Coronary artery (tissue), 2 donors: Measurements from ENCODE around the gene ZNF10.

ENCODE experiments used
- DNase-seq: peaks from one replicate; pipeline ENCODE4 v3.0.0-alpha.2; 2017; ENCODE audit warnings: low spot score
- H3K27ac ChIP-seq, 2 donors: fragments of 200-600 bp; sonication (generic); one replicate each; pipeline ENCODE4 v1.5.1; 2016 to 2019
- H3K4me3 ChIP-seq: fragments of 200-600 bp; sonication (generic); 2 replicates; pipeline ENCODE4 v1.5.1; 2016; ENCODE audit warnings: mild to moderate bottlenecking, moderate library complexity
- TF ChIP-seq, protein P1 (sequence below): fragments of 200-600 bp; sonication (generic); IDR thresholded peaks from one replicate; pipeline ENCODE4 v1.5.1; 2019; ENCODE audit warnings: antibody characterized with exemption

ZNF10 gene

DNA sequence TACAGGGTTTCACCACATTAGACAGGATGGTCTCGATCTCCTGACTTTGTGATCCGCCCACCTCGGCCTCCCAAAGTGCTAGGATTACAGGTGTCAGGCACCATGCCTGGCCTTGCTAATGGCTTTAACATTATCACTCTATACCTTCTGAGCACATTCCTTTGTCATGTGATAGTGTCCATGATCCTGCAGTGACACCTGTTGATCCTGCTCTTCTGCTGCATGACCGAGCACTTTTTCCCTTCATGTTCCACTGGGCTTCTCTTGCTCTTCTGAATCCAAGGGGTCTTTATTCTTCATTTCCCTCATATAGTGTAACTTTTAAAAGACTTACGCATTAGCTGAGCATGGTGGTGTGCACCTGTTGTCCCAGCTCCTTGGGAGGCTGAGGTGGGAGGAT, 62.4 kb downstream of the ZNF10 start:
- TF ChIP-seq, protein P1, sequence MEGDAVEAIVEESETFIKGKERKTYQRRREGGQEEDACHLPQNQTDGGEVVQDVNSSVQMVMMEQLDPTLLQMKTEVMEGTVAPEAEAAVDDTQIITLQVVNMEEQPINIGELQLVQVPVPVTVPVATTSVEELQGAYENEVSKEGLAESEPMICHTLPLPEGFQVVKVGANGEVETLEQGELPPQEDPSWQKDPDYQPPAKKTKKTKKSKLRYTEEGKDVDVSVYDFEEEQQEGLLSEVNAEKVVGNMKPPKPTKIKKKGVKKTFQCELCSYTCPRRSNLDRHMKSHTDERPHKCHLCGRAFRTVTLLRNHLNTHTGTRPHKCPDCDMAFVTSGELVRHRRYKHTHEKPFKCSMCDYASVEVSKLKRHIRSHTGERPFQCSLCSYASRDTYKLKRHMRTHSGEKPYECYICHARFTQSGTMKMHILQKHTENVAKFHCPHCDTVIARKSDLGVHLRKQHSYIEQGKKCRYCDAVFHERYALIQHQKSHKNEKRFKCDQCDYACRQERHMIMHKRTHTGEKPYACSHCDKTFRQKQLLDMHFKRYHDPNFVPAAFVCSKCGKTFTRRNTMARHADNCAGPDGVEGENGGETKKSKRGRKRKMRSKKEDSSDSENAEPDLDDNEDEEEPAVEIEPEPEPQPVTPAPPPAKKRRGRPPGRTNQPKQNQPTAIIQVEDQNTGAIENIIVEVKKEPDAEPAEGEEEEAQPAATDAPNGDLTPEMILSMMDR, result no peak
- no peak overlapping the region for H3K4me3 ChIP-seq
- H3K27ac ChIP-seq, result no peak overlapping the region
- DNase-seq, result no peak

DNA sequence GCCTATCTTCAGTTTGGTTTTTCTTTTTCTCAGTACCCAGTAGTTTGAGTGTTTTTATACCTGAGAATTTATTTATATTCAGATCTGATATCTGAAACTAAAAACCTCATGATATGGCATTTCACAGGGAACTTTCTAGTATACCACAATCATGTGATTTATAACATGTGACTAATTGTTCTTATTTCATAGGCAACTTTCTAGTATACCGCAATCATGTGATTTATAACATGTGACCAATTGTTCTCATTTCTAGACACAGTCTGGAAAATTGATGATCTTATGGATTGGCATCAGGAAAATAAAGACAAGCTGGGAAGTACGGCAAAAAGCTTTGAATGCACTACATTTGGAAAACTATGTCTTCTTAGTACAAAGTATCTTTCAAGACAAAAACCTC, 71.5 kb downstream of the ZNF10 start:
- Histone ChIP-seq H3K27ac (no peak overlapping the region), H3K4me3 (peak overlapping the region; percentile 22)
- no peak for DNase-seq
- TF ChIP-seq, protein P1, result no peak

DNA sequence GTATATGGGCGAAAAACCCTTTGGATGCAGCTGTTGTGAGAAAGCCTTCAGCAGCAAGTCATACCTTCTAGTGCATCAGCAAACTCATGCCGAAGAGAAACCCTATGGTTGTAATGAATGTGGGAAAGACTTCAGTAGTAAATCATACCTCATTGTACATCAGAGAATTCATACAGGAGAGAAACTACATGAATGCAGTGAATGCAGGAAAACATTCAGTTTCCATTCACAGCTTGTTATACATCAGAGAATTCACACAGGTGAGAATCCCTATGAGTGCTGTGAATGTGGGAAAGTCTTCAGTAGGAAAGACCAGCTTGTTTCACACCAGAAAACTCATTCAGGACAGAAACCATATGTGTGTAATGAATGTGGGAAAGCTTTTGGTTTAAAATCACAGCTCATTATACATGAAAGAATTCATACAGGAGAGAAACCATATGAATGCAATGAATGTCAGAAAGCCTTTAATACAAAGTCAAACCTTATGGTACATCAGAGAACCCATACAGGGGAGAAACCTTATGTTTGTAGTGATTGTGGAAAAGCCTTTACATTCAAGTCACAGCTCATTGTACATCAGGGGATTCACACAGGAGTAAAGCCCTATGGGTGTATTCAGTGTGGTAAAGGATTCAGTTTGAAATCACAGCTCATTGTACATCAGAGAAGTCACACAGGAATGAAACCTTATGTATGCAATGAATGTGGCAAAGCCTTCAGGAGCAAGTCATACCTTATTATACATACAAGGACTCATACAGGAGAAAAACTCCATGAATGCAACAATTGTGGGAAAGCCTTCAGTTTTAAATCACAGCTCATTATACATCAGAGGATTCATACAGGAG, 72.3 kb downstream of the ZNF10 start:
- peak overlapping the region; percentile 22 for H3K4me3 ChIP-seq

DNA sequence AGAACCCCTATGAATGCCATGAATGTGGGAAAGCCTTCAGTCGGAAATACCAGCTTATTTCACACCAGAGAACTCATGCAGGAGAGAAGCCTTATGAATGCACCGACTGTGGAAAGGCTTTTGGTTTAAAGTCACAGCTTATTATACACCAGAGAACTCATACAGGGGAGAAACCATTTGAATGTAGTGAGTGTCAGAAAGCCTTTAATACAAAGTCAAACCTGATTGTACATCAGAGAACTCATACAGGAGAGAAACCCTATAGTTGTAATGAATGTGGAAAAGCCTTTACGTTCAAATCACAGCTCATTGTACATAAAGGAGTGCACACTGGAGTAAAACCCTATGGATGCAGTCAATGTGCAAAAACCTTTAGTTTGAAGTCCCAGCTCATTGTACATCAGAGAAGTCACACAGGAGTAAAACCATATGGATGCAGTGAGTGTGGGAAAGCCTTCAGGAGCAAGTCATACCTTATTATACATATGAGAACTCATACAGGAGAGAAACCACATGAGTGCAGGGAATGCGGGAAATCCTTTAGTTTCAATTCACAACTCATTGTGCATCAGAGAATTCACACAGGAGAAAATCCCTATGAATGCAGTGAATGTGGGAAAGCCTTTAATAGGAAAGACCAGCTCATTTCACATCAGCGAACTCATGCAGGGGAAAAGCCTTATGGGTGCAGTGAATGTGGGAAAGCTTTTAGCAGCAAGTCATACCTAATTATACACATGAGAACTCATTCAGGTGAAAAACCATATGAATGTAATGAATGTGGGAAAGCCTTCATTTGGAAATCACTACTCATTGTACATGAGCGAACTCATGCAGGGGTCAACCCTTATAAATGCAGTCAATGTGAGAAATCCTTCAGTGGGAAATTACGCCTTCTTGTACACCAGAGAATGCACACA, 73.2 kb downstream of the ZNF10 start:
- peak overlapping the region; percentile 34 for H3K4me3 ChIP-seq
- DNase-seq, result no peak

More for the DNA sequence above, 72.3 kb downstream of the ZNF10 start:
- TF ChIP-seq, protein P1, result no peak
- DNase-seq, result no peak
- H3K27ac ChIP-seq, result no peak overlapping the region

DNA sequence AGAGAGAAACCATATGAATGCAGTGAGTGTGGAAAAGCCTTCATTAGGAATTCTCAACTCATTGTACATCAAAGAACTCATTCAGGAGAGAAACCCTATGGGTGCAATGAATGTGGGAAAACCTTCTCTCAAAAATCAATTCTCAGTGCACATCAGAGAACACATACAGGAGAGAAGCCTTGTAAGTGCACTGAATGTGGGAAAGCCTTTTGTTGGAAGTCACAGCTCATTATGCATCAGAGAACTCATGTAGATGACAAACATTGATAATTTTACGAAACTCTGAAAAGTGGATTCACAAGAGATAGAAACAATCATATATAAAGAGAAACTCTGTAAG, 73.8 kb downstream of the ZNF10 start:
- TF ChIP-seq, protein P1, result no peak
- Histone ChIP-seq H3K4me3 (peak overlapping the region; percentile 34), H3K27ac (no peak overlapping the region)
- no peak for DNase-seq

More for the DNA sequence above, 73.2 kb downstream of the ZNF10 start:
- TF ChIP-seq, protein P1, result no peak
- H3K27ac ChIP-seq, result no peak overlapping the region

DNA sequence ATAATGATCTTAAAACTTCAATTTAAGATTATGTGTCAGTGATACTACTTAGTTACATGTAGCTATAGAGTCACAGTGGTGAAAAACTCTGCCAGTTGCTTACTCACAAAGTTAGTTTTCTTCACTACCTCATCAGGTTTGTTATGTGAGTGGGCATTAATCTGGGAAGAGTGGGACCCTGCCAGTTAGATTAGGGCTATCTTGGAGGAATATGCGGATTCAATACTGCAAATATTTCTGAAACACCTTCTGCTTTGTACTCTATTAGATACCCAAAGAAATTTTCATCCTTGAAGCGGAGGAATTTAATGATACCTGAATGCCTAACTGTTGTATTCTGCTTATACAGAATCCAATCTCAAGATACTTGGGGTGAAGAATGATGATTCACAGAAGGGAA, 76.0 kb downstream of the ZNF10 start:
- TF ChIP-seq, protein P1, result no peak
- no peak overlapping the region for H3K27ac ChIP-seq
- no peak for DNase-seq
- H3K4me3 ChIP-seq, result peak overlapping the region; percentile 13
